Uterus (tissue), 2 donors: ENCODE results near the gene PCED1B.

Experiments
- POLR2A ChIP-seq, 2 donors: fragments of 450-650 bp; IDR thresholded peaks; one replicate each; pipeline ENCODE4 v1.6.1; 2016; ENCODE audit warnings: antibody characterized with exemption in 2 of 2, mild to moderate bottlenecking in 1 of 2, moderate library complexity in 1 of 2
- TF ChIP-seq, protein P1 (sequence below), 4 experiments: fragments of 200-600 bp in 2 of 4; fragments of 450-650 bp in 2 of 4; sonication (generic) in 2 of 4; IDR thresholded peaks; one replicate each; pipeline ENCODE4 v1.5.1; 2016 to 2019; ENCODE audit warnings: antibody characterized with exemption in 4 of 4, mild to moderate bottlenecking in 2 of 4, moderate library complexity in 1 of 4

DNA sequence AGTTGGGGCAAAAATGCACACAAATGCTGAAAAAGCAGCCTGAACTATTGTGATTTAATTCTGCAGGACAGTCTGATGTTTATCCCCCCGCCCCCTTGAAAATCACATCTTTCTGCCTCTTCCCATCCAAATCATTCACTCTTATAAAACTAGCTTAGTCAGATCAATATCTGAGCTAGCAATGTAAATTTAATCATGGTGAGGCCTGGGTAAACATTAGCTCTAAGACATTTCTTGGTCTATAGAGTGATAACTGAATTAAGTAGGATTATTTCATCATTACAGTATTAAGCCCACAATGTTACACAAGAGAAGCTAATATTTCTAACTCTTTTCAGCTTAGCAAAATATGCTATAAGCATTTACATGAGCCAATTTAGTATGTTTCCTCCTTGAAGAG is 9.1 kb upstream of the PCED1B start:
- TF ChIP-seq, protein P1, sequence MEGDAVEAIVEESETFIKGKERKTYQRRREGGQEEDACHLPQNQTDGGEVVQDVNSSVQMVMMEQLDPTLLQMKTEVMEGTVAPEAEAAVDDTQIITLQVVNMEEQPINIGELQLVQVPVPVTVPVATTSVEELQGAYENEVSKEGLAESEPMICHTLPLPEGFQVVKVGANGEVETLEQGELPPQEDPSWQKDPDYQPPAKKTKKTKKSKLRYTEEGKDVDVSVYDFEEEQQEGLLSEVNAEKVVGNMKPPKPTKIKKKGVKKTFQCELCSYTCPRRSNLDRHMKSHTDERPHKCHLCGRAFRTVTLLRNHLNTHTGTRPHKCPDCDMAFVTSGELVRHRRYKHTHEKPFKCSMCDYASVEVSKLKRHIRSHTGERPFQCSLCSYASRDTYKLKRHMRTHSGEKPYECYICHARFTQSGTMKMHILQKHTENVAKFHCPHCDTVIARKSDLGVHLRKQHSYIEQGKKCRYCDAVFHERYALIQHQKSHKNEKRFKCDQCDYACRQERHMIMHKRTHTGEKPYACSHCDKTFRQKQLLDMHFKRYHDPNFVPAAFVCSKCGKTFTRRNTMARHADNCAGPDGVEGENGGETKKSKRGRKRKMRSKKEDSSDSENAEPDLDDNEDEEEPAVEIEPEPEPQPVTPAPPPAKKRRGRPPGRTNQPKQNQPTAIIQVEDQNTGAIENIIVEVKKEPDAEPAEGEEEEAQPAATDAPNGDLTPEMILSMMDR (IDR thresholded peaks at IDR 0.05): no peak
- no peak for TF ChIP-seq POLR2A (IDR thresholded peaks at IDR 0.05)
